GM23248 (cell line): Measurements from ENCODE around the gene COL23A1. TPM values are rescaled to one million over a fixed set of nuclear protein-coding genes. Genes with fewer than 3 reads are reported as not detected.

Experiments used
- DNase-seq: peaks from one replicate; pipeline ENCODE4 v3.0.0-alpha.2; 2015
- H2AFZ ChIP-seq: fragments of 200-600 bp; sonication (generic); 2 replicates; pipeline ENCODE4 v1.6.1; 2016; ENCODE audit warnings: antibody characterized with exemption
- H3F3A ChIP-seq: fragments of 200-600 bp; sonication (generic); 2 replicates; pipeline ENCODE4 v1.6.1; 2016; ENCODE audit warnings: mild to moderate bottlenecking, antibody characterized with exemption, mixed run types; ENCODE audit not compliant: insufficient read depth
- H3K27ac ChIP-seq: fragments of 200-600 bp; sonication (generic); 2 replicates; pipeline ENCODE4 v1.5.1; 2016; ENCODE audit warnings: mild to moderate bottlenecking
- H3K27me3 ChIP-seq: fragments of 200-600 bp; sonication (generic); replicated peaks from 2 replicates; pipeline ENCODE4 v1.6.1; 2016; ENCODE audit warnings: mild to moderate bottlenecking; ENCODE audit not compliant: insufficient read depth
- H3K36me3 ChIP-seq: fragments of 200-600 bp; sonication (generic); 2 replicates; pipeline ENCODE4 v1.6.1; 2016; ENCODE audit warnings: low read depth, mild to moderate bottlenecking
- H3K4me1 ChIP-seq: fragments of 200-600 bp; sonication (generic); 2 replicates; pipeline ENCODE4 v1.6.1; 2016; ENCODE audit warnings: mild to moderate bottlenecking; ENCODE audit not compliant: insufficient read depth
- H3K4me2 ChIP-seq: fragments of 200-600 bp; sonication (generic); one replicate; pipeline ENCODE4 v1.6.1; 2016; ENCODE audit warnings: mild to moderate bottlenecking; ENCODE audit not compliant: unreplicated experiment
- H3K4me3 ChIP-seq: fragments of 200-600 bp; sonication (generic); 2 replicates; pipeline ENCODE4 v1.5.1; 2016; ENCODE audit warnings: mild to moderate bottlenecking
- H3K79me2 ChIP-seq: fragments of 200-600 bp; sonication (generic); 2 replicates; pipeline ENCODE4 v1.6.1; 2016; ENCODE audit warnings: mild to moderate bottlenecking; ENCODE audit not compliant: insufficient read depth
- H3K9ac ChIP-seq: fragments of 200-600 bp; sonication (generic); 2 replicates; pipeline ENCODE4 v1.6.1; 2016; ENCODE audit warnings: mild to moderate bottlenecking
- H3K9me2 ChIP-seq: fragments of 200-600 bp; sonication (generic); 2 replicates; pipeline ENCODE4 v1.6.1; 2016; ENCODE audit warnings: mixed run types, mild to moderate bottlenecking, moderate library complexity; ENCODE audit not compliant: insufficient read depth
- H3K9me3 ChIP-seq: fragments of 200-600 bp; sonication (generic); one replicate; pipeline ENCODE4 v1.6.1; 2017; ENCODE audit warnings: low read depth
- H4K20me1 ChIP-seq: fragments of 200-600 bp; sonication (generic); 2 replicates; pipeline ENCODE4 v1.6.0; 2016; ENCODE audit not compliant: insufficient read depth
- EZH2 ChIP-seq: fragments of 200-600 bp; sonication (generic); IDR thresholded peaks from 2 replicates; pipeline ENCODE4 v1.6.1; 2018; ENCODE audit warnings: antibody characterized with exemption, mild to moderate bottlenecking; ENCODE audit not compliant: insufficient read depth, poor library complexity, severe bottlenecking
- EZH2phosphoT487 ChIP-seq: fragments of 200-600 bp; sonication (generic); IDR thresholded peaks from 2 replicates; pipeline ENCODE4 v1.6.1; 2018; ENCODE audit warnings: antibody characterized with exemption, moderate library complexity, mild to moderate bottlenecking, low read depth; ENCODE audit not compliant: insufficient read depth
- WGBS, 2 experiments: methylation state at CpG; one replicate each; pipeline ENCODE4 v1.1.6; 2015 to 2017; ENCODE audit warnings: low lambda C conversion rate in 2 of 2, low coverage in 1 of 2; ENCODE audit errors: missing lambda C conversion rate in 2 of 2; 5-methylcytosine and 5-hydroxymethylcytosine counted together
- in situ Hi-C: fragments of 300-500 bp; cut with MboI; formaldehyde crosslinking; loops from 2 replicates; pipeline ENCODE4 v1.15.0; 2020
- polyA plus RNA-seq: library from polyadenylated mRNA; unstranded; fragments of >200 nt; fragmentation: Nextera tagmentation; extraction: Ambion mirVana; gene quantifications from 2 replicates; pipeline ENCODE4 v1.2.1, GENCODE V29; 2016
- total RNA-seq: library from RNA; depleted of rRNA; stranded (reverse); fragments of >200 nt; shearing (Covaris generic); gene quantifications from 2 replicates; pipeline ENCODE4 v1.2.3, GENCODE V29; 2014

Gene COL23A1
- total and polyA plus RNA-seq, 2 experiments from 2014 or later, result not detected

DNA sequence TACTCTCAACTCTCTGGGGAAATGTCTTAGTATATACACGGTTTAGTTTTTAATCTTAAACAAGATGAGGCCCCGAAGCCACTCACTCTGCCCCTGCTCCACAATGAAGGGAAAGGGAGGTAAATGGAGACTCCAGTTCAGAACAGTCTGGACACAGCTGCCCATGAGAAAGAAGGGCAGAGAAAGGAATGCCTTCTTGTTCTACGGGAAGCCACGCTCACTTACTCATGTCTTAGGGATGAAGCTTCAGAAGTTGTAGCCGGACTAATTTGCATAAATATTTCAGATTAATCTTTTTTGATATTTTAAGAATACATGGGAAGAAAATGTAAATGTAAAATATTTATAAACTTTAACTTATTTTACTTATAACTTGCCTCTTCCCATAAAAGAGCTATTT lies 94.0 kb downstream of the COL23A1 start:
- no peak for DNase-seq
- 75 to 89% methylated on average over 5 of the region's 5 CpGs for WGBS, 2 experiments
- in situ Hi-C loops, result no loop called here

DNA sequence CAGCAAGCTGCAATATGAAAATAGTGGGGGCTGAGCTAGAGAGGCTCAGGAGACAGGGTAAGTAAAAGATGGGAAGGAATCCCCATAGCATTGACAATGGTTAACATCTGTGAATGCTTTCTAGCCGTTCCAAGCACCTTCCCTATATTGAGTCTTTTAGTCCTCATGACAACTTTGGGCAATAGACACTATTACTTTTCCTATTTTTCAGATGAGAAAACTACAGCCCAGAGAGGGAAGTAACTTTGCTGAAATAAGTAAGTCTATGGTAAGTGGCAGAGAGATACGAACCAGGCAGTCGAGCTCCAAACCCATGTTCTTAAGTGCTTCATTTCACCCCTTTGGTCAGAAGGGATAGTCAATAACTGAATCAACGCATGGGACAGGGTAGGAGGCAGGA lies 94.5 kb downstream of the COL23A1 start:
- no peak overlapping the region for H3K4me2 ChIP-seq

More for the DNA sequence above, 94.0 kb downstream of the COL23A1 start:
- Histone ChIP-seq H3K79me2 (no peaks in the 10 kb centered on the region), H3K4me3 (no peak overlapping the region), H3K27ac (no peak overlapping the region), H3K9ac (no peak overlapping the region), H3K4me2 (no peak overlapping the region), H3K9me2 (no peaks in the 10 kb centered on the region), H4K20me1 (no peaks in the 10 kb centered on the region), H2AFZ (no peak overlapping the region), H3K9me3 (no peaks in the 10 kb centered on the region), H3K4me1 (no peaks in the 10 kb centered on the region), H3F3A (no peaks in the 10 kb centered on the region), H3K27me3 (no peaks in the 10 kb centered on the region), H3K36me3 (no peaks in the 10 kb centered on the region)
- TF ChIP-seq EZH2 (no peak), EZH2phosphoT487 (no peak)

GRCh38 chr5:178492278-178492677 lies 97.9 kb downstream of the COL23A1 start:
- no peak overlapping the region for H2AFZ ChIP-seq
- no peak overlapping the region for H3K27ac ChIP-seq
- 65 to 69% methylated on average over 10 of the region's 10 CpGs for WGBS, 2 experiments
- no peaks in the 10 kb centered on the region for H3K9me3 ChIP-seq
- H3K4me3 ChIP-seq, result no peak overlapping the region
- no peaks in the 10 kb centered on the region for H3K4me1 ChIP-seq
- no peaks in the 10 kb centered on the region for H3F3A ChIP-seq
- H3K9me2 ChIP-seq, result no peaks in the 10 kb centered on the region
- H3K27me3 ChIP-seq, result no peaks in the 10 kb centered on the region
- no peaks in the 10 kb centered on the region for H3K79me2 ChIP-seq
- H4K20me1 ChIP-seq, result no peaks in the 10 kb centered on the region
- no peak overlapping the region for H3K9ac ChIP-seq
- H3K4me2 ChIP-seq, result no peak overlapping the region
- in situ Hi-C loops, result no loop called here
- no peaks in the 10 kb centered on the region for H3K36me3 ChIP-seq
- TF ChIP-seq EZH2phosphoT487 (no peak), EZH2 (no peak)
- no peak for DNase-seq

More for the DNA sequence above, 94.5 kb downstream of the COL23A1 start:
- DNase-seq, result no peak
- H3K27ac ChIP-seq, result no peak overlapping the region
- no peak for TF ChIP-seq EZH2phosphoT487
- no peak for TF ChIP-seq EZH2
- H3K36me3 ChIP-seq, result no peaks in the 10 kb centered on the region
- H3F3A ChIP-seq, result no peaks in the 10 kb centered on the region
- no peaks in the 10 kb centered on the region for H3K27me3 ChIP-seq
- in situ Hi-C loops, result no loop called here
- H3K4me3 ChIP-seq, result no peak overlapping the region
- no peaks in the 10 kb centered on the region for H3K4me1 ChIP-seq
- H3K9me3 ChIP-seq, result no peaks in the 10 kb centered on the region
- H3K9ac ChIP-seq, result no peak overlapping the region
- no peaks in the 10 kb centered on the region for H3K79me2 ChIP-seq
- no peak overlapping the region for H2AFZ ChIP-seq
- WGBS, 2 experiments, result 59 to 66% methylated on average over 4 of the region's 4 CpGs
- no peaks in the 10 kb centered on the region for H4K20me1 ChIP-seq
- H3K9me2 ChIP-seq, result no peaks in the 10 kb centered on the region

DNA sequence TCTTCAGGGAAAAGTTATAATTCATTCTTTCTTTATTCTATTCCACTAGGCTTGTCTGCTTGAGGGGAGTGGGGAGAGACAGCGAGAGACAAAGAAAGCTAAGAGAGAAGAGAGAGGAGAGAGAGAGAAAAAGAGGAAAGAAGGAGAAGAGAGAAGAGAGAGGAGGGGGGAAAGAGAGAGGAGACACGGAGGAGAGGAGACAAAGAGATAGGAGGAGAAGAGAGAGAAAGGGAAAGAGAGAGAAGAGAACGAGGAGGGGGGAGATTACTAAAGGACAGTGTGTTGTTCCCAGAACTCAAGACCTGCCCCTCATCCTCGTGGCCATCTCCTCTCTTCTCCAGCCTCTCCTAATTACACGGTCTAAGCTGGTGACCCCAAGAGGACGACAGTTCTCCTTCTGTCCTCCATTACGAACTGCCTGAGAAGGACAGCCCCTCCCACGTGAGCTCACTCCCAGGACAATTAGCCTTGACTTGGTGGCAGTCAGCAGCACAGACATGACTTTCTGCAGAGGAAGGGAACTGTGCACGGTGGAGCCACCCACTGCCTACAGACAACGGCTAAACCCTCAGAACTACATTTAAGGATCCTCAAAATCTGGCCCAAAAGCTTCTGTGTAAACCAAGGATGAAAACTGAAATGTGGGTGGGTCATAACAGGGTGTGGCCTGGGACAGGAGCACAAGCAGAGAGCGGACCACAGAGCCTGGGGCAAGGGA lies 99.1 kb downstream of the COL23A1 start:
- Histone ChIP-seq H3K9ac (no peak overlapping the region), H3K4me1 (no peaks in the 10 kb centered on the region), H3K4me3 (no peak overlapping the region), H3K9me3 (no peaks in the 10 kb centered on the region), H4K20me1 (no peaks in the 10 kb centered on the region), H3K4me2 (no peak overlapping the region), H3K27me3 (no peaks in the 10 kb centered on the region), H3F3A (no peaks in the 10 kb centered on the region), H3K79me2 (no peaks in the 10 kb centered on the region), H3K36me3 (no peaks in the 10 kb centered on the region), H3K27ac (no peak overlapping the region), H3K9me2 (no peaks in the 10 kb centered on the region), H2AFZ (no peak overlapping the region)
- in situ Hi-C loops, result no loop called here
- WGBS, 2 experiments, result 41 to 45% methylated on average over 10 to 11 of the region's 11 CpGs
- TF ChIP-seq EZH2phosphoT487 (no peak), EZH2 (no peak)
- DNase-seq, result no peak
